Tibial artery (tissue), 4 donors: ENCODE data around the gene DNTT.

ENCODE experiments used
- DNase-seq, 2 donors: peaks; one replicate each; pipeline ENCODE4 v3.0.0-alpha.2; 2019
- H3K27ac ChIP-seq, 2 donors: fragments of 200-600 bp; sonication (generic) in 1 of 2; 1 replicate in 1 of 2; 2 replicates in 1 of 2; pipeline ENCODE4 v1.5.1; 2018 to 2019; ENCODE audit warnings: mild to moderate bottlenecking in 1 of 2
- H3K27me3 ChIP-seq, 2 donors: fragments of 200-600 bp; sonication (generic) in 1 of 2; one replicate each; pipeline versions ENCODE4 v1.5.1 to v1.6.0; 2016 to 2019
- H3K36me3 ChIP-seq, 3 donors: fragments of 200-600 bp; sonication (generic) in 2 of 3; one replicate each; pipeline ENCODE4 v1.5.1; 2016 to 2019; ENCODE audit warnings: mild to moderate bottlenecking in 2 of 3
- H3K4me1 ChIP-seq, 4 donors: fragments of 200-600 bp; sonication (generic) in 2 of 4; 1 replicate in 3 of 4; 2 replicates in 1 of 4; pipeline ENCODE4 v1.5.1; 2016 to 2019
- H3K4me3 ChIP-seq, 2 donors: fragments of 200-600 bp; sonication (generic) in 1 of 2; 1 replicate in 1 of 2; 2 replicates in 1 of 2; pipeline ENCODE4 v1.5.1; 2018 to 2019; ENCODE audit warnings: mild to moderate bottlenecking in 2 of 2
- H3K9me3 ChIP-seq, 3 donors: fragments of 200-600 bp; sonication (generic) in 1 of 3; one replicate each; pipeline ENCODE4 v1.5.1; 2016 to 2019
- intact Hi-C: fragments of 100-400 bp; cut with DNase I; formaldehyde crosslinking; loops from one replicate; pipeline ENCODE4 v1.15.0; 2023; ENCODE audit warnings: low total_unique reads
- TF ChIP-seq, protein P1 (sequence below), 2 experiments: fragments of 200-600 bp in 1 of 2; fragments of 450-650 bp in 1 of 2; IDR thresholded peaks; one replicate each; pipeline ENCODE4 v1.5.1; 2017 to 2019; ENCODE audit warnings: antibody characterized with exemption in 2 of 2, mild to moderate bottlenecking in 1 of 2, moderate library complexity in 1 of 2

DNTT gene

DNA sequence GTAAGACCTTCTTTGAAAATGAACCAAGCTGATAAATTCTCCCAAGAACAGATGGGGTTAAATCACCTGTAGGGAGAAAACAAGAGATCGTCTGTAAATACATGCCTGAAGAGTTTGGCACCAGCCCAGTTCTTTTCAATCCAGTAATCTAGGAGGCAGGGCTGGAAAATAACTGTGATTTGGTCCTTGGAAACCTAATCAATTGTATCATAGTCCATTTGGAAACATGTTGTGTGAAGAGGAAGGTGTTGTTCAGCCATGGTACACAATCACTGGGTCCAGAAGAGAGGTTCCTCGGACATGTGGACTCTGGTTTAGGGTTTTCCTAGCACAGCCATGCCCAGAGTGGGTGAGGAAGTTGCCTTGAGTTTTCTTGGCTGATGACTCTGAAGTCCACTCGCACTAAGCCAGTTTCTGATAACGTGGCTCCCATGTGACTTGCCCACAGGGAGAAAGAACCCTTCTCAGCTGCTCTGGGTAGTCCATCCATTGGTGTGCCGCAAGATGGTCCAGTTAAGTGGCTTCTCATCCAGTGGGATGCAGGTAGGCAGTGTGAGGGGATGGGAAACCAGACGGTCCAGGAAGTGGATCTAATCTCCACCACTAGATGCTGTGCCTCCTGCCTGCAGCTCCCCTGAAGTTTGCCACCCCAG, 38.0 kb upstream of the DNTT start:
- no peak overlapping the region for H3K27ac ChIP-seq
- H3K36me3 ChIP-seq, result no peaks in the 10 kb centered on the region
- H3K4me1 ChIP-seq, result peaks cover 0 to 8% (median 7%) of the 10 kb centered on the region in 4 donors
- no peaks in the 10 kb centered on the region for H3K27me3 ChIP-seq
- no peak for DNase-seq
- no peak overlapping the region for H3K4me3 ChIP-seq
- H3K9me3 ChIP-seq, result no peaks in the 10 kb centered on the region
- intact Hi-C loops, result no loop called here
- TF ChIP-seq, protein P1, sequence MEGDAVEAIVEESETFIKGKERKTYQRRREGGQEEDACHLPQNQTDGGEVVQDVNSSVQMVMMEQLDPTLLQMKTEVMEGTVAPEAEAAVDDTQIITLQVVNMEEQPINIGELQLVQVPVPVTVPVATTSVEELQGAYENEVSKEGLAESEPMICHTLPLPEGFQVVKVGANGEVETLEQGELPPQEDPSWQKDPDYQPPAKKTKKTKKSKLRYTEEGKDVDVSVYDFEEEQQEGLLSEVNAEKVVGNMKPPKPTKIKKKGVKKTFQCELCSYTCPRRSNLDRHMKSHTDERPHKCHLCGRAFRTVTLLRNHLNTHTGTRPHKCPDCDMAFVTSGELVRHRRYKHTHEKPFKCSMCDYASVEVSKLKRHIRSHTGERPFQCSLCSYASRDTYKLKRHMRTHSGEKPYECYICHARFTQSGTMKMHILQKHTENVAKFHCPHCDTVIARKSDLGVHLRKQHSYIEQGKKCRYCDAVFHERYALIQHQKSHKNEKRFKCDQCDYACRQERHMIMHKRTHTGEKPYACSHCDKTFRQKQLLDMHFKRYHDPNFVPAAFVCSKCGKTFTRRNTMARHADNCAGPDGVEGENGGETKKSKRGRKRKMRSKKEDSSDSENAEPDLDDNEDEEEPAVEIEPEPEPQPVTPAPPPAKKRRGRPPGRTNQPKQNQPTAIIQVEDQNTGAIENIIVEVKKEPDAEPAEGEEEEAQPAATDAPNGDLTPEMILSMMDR (IDR thresholded peaks at IDR 0.05), result no peak

DNA sequence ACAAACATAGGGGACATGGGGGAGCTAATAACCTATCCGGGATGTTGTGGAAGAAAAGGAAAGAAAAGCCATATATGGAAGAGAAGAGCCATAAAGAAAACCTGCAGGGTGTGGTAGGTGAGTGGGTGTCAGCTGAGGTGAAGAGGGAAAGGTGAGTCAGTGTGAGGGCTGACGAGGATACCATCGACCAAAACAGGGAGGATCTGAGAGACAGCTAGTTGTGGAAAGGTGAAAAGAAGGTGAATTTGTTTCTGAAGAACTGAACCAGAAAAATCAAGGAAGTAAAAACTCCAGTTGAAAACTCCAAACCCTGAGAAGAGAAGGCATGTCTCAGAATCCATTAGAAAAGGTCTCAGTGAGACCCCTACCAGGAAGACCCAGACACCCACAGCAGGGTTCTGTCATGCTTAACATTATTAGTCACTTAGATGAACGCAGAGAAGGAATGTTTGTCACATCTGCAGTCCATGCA, 37.0 kb upstream of the DNTT start:
- H3K4me3 ChIP-seq, result no peak overlapping the region
- no peak for DNase-seq
- no peaks in the 10 kb centered on the region for H3K27me3 ChIP-seq
- intact Hi-C loops, result no loop called here
- H3K27ac ChIP-seq, result no peak overlapping the region
- peaks cover 0 to 16% (median 7%) of the 10 kb centered on the region in 4 donors for H3K4me1 ChIP-seq
- TF ChIP-seq, protein P1 (IDR thresholded peaks at IDR 0.05), result no peak
- no peaks in the 10 kb centered on the region for H3K9me3 ChIP-seq
- H3K36me3 ChIP-seq, result no peaks in the 10 kb centered on the region

DNA sequence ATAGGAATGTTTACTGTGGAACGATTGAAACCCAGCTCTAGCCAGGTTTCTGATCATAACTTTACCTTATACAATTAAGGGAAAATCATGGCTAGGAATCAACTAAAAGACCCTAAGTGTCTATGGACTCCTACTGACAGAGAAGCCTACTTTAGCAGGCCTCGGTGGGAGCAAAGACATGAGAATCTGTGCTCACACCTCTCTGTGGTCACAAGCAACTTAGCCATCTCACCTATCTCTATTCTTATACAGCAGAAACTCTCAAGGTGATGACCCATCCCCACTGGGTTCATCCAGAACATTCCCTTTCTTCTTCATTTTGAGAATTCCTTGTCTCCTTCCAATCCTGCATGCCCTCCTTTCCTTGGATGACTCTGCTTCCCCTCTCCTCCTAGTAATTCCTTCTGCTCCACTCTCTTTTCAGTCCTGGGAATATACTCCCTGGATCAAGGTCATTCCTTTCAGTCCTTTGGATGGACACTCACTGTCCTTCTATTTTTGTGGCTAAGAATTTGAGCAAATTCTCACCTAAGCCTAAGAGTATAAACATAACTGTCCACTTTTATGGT, 35.8 kb upstream of the DNTT start:
- no peak overlapping the region for H3K4me3 ChIP-seq
- H3K27me3 ChIP-seq, result no peaks in the 10 kb centered on the region
- H3K4me1 ChIP-seq, result peaks cover 0 to 19% (median 7%) of the 10 kb centered on the region in 4 donors
- DNase-seq, result no peak
- H3K36me3 ChIP-seq, result no peaks in the 10 kb centered on the region
- no peaks in the 10 kb centered on the region for H3K9me3 ChIP-seq
- no peak overlapping the region for H3K27ac ChIP-seq
- TF ChIP-seq, protein P1 (IDR thresholded peaks at IDR 0.05), result no peak
- intact Hi-C loops, result no loop called here

- TF ChIP-seq, protein P1 (IDR thresholded peaks at IDR 0.05), result no peak
- Histone ChIP-seq H3K27me3 (no peaks in the 10 kb centered on the region), H3K9me3 (no peaks in the 10 kb centered on the region)
These were observed 34.6 kb upstream of the DNTT start for GRCh38 chr10:96269438-96270300.

GRCh38 chr10:96270571-96270970, 33.7 kb upstream of the DNTT start:
- TF ChIP-seq, protein P1 (IDR thresholded peaks at IDR 0.05), result no peak
- H3K9me3 ChIP-seq, result no peaks in the 10 kb centered on the region
- DNase-seq, result no peak
- intact Hi-C loops, result no loop called here
- no peaks in the 10 kb centered on the region for H3K36me3 ChIP-seq
- H3K4me1 ChIP-seq, result peaks cover 0 to 19% (median 10%) of the 10 kb centered on the region in 4 donors
- peak overlapping the region; percentile 56 to 59 for H3K27ac ChIP-seq
- H3K27me3 ChIP-seq, result no peaks in the 10 kb centered on the region
- peak overlapping the region in 1 of 2 donors; percentile 14 for H3K4me3 ChIP-seq

More at GRCh38 chr10:96269438-96270300, 34.6 kb upstream of the DNTT start:
- Histone ChIP-seq H3K4me3 (no peak overlapping the region), H3K36me3 (no peaks in the 10 kb centered on the region), H3K4me1 (peaks cover 0 to 19% (median 7%) of the 10 kb centered on the region in 4 donors), H3K27ac (no peak overlapping the region)
- DNase-seq, result no peak
- intact Hi-C loops, result no loop called here
